SU-DHL-6 (cell line): ENCODE results near the gene BIRC5.

Experiments
- EZH2phosphoT487 ChIP-seq: fragments of 200-600 bp; sonication (generic), shearing (Covaris generic); conservative IDR thresholded peaks from 2 replicates; pipeline ENCODE4 v1.6.1; 2018; ENCODE audit warnings: mild to moderate bottlenecking, antibody characterized with exemption, low read length, moderate library complexity, mixed read lengths
- TF ChIP-seq, protein P1 (sequence below): fragments of 200-600 bp; sonication (generic); IDR thresholded peaks from one replicate; pipeline ENCODE4 v1.5.1; 2017; ENCODE audit warnings: antibody characterized with exemption, mild to moderate bottlenecking, low read length, moderate library complexity; ENCODE audit not compliant: insufficient read depth, poor library complexity, severe bottlenecking

- TF ChIP-seq, protein P1, sequence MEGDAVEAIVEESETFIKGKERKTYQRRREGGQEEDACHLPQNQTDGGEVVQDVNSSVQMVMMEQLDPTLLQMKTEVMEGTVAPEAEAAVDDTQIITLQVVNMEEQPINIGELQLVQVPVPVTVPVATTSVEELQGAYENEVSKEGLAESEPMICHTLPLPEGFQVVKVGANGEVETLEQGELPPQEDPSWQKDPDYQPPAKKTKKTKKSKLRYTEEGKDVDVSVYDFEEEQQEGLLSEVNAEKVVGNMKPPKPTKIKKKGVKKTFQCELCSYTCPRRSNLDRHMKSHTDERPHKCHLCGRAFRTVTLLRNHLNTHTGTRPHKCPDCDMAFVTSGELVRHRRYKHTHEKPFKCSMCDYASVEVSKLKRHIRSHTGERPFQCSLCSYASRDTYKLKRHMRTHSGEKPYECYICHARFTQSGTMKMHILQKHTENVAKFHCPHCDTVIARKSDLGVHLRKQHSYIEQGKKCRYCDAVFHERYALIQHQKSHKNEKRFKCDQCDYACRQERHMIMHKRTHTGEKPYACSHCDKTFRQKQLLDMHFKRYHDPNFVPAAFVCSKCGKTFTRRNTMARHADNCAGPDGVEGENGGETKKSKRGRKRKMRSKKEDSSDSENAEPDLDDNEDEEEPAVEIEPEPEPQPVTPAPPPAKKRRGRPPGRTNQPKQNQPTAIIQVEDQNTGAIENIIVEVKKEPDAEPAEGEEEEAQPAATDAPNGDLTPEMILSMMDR, result no peak
- no peak for TF ChIP-seq EZH2phosphoT487
These were observed 33.3 kb downstream of the BIRC5 start for GRCh38 chr17:78247304-78247703.
